ENCODE data around the gene TNS3.

TNS3 gene

GRCh38 chr7:47502240-47502877 lies 79.6 kb downstream of the TNS3 start:
- DNase-seq: no peak

DNA sequence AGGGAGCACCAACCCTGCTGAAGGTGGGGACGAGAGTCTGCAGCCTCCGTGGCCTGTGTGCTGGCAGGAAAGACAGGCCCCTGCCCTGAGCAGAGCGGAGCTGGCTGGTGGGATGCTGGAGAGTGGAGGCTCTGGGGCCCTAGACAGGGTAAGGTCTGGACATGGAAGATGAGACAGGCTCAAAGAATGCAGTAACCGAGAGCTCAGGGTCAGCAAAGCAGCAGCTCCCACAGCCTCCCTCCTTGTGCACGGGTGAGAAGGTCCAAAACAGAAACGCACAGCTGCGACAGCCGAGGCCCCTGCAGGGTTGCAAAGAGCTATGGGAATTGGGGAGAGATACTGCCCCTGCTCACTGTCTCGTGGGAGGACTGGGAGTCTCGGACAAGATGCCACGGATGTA lies 80.5 kb downstream of the TNS3 start:
- no peak for DNase-seq

DNA sequence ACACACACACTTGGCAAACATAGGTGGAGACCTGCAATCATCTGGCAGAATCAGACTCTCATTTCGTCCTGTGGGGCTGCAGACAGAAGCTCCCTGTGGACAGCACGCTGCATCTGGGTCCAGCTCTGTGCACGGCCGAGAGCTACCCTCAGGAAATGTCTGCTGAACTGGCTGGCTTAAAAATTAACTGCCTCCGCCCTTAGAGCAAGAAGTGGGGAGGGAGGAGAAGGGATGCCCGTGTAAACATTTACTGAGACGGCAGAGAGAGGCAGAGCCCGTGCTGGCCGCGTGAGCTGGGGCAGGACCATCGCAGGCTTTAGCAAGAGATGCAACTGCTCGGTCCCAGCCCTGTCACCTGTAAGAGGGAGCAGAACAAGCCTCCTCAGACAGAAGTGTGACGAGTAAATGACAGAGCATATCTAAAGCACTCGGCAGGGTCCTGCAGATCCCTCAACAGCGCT lies 81.8 kb downstream of the TNS3 start:
- no peak for DNase-seq

DNA sequence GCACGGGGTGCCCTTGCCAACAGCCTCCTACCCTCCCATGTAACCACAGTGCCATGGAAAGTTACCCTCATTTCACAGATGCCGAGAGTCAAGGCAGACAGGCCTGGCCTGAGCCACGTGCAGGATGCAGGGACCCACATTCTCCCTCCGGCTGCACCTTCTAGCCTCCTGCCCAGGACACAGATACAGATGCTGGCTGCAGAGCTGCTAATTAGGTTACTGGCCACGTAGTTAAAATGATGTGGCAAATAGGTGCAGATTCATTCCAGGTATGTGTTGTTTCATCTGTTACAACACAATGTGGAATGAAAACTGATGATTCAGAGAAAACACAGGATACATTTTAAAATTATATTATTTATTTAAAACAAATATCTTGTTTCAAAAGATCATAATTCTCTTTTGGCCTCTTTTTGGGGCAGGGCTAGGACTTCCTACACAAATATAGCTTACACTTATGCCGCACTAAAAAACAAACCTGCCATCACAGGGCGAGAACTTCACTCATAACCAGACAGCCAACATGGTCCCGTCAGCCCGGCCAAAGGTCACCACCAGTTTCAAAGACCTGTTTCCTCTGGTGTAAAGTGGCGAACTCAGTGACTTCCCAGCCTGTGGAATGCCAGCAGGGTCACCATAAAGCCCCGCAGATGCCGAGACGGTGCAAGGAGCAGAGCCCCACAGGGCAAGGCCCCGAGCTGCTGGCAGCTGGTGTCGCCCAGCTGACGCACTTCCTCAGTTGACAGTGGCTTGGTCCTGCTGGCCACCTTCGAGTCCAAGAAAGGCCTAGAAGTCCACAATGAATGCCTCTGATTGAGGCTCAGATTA lies 83.5 kb downstream of the TNS3 start:
- DNase-seq: no peak

GRCh38 chr7:47497367-47498096 lies 84.4 kb downstream of the TNS3 start:
- DNase-seq: no peak

DNA sequence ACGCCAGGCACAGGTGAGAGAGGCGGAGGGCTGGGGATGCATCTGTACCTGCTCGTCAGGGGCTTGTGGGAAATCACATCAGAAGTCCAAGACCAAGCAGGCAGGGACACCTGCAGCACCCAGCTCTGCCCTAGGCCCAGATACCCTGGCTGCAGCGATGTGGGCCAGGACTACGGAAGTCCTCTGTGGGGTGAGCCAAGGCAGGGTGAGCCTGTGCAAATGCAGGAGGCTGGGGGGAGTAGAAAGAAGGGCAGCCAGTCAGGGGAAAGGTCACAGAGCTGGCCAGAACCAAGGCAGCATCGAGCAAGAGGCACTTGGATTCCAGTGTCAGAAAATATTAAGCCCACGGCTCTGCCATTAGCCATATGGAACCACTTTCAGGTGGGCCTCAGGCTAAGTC lies 85.2 kb downstream of the TNS3 start:
- no peak for DNase-seq

DNA sequence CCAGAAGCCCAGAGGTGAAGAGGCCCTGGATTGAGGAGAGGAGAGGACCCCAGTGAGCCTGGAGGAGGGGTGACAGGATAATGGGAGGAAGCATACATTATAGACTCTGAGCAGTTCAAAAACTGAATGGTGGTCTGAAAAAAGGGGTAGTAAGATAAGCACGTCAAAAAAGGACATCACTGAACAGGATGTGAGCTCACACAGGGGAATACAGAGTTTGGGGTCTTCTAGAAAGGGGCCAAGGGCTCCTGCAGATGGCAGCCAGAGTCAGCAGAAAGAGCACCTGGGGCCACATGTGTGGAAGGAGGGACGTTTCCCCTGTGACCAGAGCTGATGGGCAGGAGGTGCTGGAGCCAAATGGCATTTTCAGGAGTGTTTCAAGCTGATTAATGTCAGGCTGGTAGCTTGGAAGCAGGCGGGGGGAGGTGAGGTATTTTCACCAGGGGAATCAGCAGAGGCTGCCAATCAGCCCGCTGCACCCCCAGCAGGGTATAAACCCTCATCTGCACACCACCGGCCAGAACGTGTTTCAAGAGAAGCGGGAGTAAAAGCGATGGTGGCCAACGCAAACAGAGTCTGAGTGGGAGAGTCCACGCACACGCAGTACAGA lies 85.8 kb downstream of the TNS3 start:
- DNase-seq: no peak

GRCh38 chr7:47493976-47494911 lies 87.7 kb downstream of the TNS3 start:
- no peak for DNase-seq

DNA sequence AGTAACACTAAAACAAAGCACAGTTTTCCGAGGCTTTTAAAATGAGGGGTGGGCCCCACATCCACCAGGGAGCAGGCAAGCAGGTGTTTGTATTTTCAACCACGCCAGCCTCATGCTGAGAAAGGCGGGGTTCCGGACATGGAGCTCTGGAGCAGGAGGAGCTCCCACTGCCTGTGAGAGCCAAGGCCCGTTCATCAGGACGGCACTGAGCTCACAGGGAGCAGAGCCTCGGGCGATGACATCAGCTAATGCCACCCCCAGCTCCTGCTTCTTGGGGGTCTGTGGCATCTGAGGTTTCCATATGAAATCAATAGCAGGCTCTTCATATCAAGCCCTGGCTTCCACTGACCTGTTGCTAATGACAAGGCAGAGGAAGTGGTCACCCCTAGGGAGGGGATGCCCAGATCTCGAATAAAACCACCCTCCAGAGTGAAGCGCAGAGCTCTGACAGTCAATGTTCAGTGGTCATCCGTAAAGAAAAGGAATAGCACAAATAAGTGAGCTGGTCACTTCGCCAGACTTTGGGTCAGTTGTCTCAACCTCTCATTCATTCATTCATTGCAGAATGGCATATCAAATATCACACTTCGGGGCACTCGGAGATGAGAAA lies 89.1 kb downstream of the TNS3 start:
- no peak for DNase-seq

DNA sequence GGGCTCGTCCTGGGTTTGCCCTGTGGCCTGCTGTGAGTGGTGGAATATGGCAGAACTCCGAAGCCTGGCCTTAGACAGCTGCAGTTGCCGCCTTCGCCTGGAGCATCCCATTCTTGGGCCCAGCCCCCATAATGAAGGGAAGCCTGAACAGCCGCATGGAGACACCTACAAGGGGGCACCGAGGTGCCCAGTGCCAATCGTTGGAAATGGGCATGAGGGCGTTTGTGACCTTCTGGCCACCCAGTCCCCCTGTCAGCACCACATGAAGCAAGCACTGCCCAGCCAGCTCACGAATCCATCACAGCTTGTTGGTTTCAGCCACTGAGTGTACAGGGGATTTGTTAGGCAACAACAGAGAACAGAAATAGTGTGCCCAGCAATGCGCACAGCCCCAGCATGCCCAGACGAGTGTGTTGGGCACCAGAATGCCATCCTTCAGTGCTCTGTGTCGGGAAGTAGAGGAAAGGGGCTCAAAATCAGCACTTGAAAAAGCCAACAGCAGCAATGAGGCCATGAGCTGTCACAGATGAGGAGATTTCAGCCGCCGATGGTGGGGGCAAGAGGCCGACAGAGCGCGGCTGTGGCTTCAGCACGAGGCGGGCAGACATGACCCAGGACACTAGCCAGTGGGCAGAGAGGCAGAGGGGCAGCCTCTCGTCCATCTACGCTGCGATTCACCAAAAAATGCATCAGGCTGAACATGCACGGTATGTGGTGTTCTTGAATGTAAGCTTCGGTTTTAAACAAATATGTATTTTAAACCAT lies 91.2 kb downstream of the TNS3 start:
- DNase-seq: no peak

GRCh38 chr7:47489624-47490023 lies 92.3 kb downstream of the TNS3 start:
- no peak for DNase-seq

DNA sequence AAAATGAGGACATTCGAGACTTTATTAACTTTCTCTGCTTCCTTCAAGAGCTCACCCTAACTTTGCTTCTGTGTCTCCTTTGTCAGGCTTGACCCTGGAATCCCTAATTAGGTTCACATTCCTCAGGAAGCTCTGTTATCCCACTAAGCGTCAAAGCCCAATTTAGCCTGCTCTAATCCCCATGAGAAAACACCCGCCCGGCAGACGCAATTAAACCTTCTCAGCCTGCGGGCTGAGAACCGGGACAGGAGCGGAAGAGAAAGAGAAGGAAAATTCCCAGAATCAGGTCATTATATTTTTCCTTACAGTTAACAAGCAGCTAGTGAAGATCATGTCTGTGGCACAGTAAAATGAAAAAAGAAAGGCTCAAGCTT lies 93.0 kb downstream of the TNS3 start:
- DNase-seq: no peak

DNA sequence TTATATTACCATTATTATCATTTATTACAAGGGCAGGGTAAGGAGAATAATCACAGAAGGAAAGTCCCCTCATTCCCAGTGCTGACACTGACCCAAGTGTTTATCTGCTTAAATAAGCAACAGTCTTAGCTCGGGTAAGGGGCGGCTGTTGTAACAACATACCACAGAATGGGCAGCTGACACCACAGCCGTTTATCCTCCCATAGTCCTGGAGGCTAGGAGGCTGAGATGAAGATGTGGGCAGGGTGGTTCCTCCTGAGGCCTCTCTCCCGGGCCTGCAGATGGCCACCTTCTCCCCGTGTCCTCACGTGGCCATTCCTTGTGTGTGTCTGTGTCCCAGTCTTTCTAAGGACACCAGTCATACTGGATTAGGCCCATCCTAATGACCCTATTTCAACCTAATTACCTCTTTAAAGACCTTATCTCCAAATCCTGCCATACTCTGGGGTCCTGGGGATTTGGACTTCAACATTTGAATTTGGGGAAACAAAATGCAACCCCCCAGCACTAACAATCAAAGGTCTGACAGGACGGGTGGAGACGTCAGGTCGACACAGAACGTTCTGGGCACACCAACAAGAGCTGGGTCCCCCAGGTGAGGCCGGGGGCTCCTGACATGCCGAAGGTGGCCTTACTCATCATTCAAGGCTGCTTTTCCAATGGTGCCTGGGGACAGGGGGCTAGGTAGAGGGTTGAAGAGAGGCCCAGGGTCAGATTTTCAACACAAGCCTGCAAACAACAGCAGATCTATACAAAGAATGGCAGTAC lies 93.5 kb downstream of the TNS3 start:
- DNase-seq: no peak

GRCh38 chr7:47485640-47486435 lies 96.1 kb downstream of the TNS3 start:
- DNase-seq: no peak

DNA sequence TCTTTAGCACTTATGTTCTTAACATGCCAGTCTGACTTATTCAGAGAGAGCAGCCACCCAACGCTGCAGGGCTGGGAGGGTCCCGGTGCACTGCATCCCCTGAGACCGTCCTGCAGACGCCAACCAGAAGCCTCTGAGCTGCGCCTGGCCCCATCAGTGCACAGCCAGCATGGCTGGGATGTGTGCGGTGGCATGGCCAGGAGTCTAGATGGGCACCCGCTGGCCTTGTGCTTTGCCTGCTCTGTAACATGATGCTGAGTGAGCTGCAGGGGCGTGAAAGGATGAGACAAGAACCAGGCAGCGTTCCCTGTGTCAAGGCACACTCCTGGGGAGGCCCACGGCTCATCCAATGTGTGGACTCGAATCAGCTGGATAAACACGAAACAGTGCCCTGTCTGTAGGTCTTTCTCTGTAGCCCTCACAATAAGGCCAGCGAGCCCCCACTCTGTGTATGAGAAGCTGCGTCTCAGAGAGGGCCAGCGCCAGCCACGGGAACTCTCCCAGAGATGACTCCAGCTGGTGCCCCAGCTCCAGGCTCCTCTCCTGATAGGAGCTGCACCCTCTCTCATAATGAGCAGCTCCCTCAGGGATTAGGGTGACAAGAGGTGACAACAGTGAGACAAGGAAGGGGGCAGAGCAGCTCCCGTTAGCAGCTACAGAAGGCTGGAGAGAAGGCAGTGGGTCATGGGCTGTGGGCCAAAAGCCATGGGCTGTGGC lies 96.8 kb downstream of the TNS3 start:
- DNase-seq: no peak

DNA sequence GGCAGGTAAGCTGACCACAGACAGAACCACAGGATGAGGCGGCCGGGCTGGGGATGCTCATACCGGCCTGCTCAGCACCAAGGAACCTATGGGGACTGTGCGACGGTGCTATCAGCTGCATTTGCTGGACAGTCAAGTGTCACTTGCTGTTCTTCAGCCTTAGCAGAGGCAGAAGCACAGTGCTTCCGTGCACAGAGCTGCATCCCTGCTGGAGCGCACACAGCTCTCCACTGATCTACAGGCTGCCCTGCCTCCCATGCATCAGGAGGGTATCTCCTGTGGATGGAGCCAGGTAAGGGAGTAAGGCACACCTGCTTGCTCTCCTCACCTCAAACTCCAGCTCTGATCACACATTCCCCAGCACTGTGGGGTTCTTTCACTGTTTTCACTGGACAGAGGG lies 97.5 kb downstream of the TNS3 start:
- DNase-seq: no peak

DNA sequence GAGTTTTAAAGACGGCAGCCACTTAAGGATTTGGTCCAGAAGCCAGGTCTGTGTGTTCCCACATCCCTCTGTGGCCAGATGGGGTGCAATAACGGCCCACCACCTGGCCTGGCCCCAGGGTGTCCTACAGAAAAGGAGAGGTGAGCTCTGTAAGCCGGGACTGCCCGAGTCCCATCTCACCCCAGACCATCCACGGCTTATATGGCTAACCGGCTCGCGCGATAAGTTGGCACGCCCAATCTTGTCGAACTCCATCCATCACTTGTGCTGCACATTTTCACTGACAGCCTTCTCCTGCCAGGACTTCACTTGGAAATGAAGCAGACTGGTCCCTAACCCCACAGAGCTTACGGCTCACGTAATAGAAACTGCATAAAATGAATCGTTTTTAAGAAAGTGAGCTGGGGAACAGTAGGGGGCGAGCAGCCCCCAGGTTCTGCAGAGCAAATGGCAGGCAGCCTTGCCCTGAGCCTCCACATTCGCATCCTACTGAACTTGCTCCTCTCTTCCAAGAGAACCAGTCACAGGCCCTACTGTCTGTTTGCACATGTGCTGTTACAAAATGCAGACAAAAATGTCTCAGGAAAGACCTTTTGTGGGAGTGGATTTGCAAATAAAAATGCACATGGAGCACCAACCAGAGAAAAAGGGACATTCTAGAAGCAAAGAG lies 98.2 kb downstream of the TNS3 start:
- DNase-seq: no peak
